H1 (cell line): ENCODE measurements around the gene RHOH. TPM values are rescaled to one million over a fixed set of nuclear protein-coding genes. Genes with fewer than 3 reads are reported as not detected.

Source experiments
- CTCF ChIA-PET: fragments of 300-600 bp; sonication (Branson Sonifier 250); formaldehyde crosslinking; loops from one replicate; lab custom pipeline; 2021; ENCODE audit not compliant: partially characterized antibody; lab: Charles Lee
- POLR2A ChIA-PET: fragments of 300-600 bp; sonication (Branson Sonifier 250); formaldehyde crosslinking; loops from one replicate; lab custom pipeline; 2021; ENCODE audit warnings: inconsistent platforms; ENCODE audit not compliant: partially characterized antibody; lab: Charles Lee
- DNase-seq, 2 experiments: peaks; one replicate each; pipeline versions ENCODE4 v3.0.0 to v3.0.0-alpha.2; 2010 to 2022; ENCODE audit warnings: low spot score in 2 of 2, low read depth in 1 of 2, mixed read lengths in 1 of 2
- FAIRE-seq: peaks from 2 replicates; lab custom pipeline; 2011; peaks lifted over from hg19 to GRCh38; lab: Jason Lieb, UNC
- H2AFZ ChIP-seq: 2 replicates; pipeline ENCODE4 v1.8.1; 2012; ENCODE audit warnings: low read length, inconsistent platforms
- H2AK5ac ChIP-seq: 2 replicates; pipeline ENCODE4 v1.6.1; 2013; ENCODE audit warnings: low read depth, low read length
- H2BK120ac ChIP-seq: replicated peaks from 2 replicates; pipeline ENCODE3; 2013; ENCODE audit warnings: low read depth, low read length, inconsistent platforms
- H2BK12ac ChIP-seq: 2 replicates; pipeline ENCODE4 v1.6.1; 2013; ENCODE audit warnings: low read depth, low read length
- H2BK15ac ChIP-seq: 2 replicates; pipeline ENCODE4 v1.6.1; 2013; ENCODE audit warnings: low read length
- H2BK20ac ChIP-seq: 2 replicates; pipeline ENCODE4 v1.6.1; 2013; ENCODE audit warnings: low read length
- H2BK5ac ChIP-seq: 2 replicates; pipeline ENCODE4 v1.6.1; 2013; ENCODE audit warnings: low read depth, low read length
- H3K14ac ChIP-seq: 2 replicates; pipeline ENCODE4 v1.6.1; 2013; ENCODE audit warnings: inconsistent platforms; ENCODE audit not compliant: insufficient read length
- H3K18ac ChIP-seq: 2 replicates; pipeline ENCODE4 v1.6.1; 2013; ENCODE audit warnings: low read length; ENCODE audit errors: extremely low read depth
- H3K23ac ChIP-seq: 2 replicates; pipeline ENCODE4 v1.6.1; 2013; ENCODE audit warnings: inconsistent platforms; ENCODE audit not compliant: insufficient read length
- H3K23me2 ChIP-seq: 2 replicates; pipeline ENCODE4 v1.6.1; 2013; ENCODE audit warnings: low read depth, low read length
- H3K27ac ChIP-seq: 2 replicates; pipeline ENCODE4 v1.6.1; 2011; ENCODE audit warnings: low read depth, low read length, inconsistent platforms
- H3K27me3 ChIP-seq, 4 experiments: replicated peaks in 1 of 4; 1 replicate in 1 of 4; 2 replicates in 3 of 4; pipeline versions ENCODE4 v1.6.1 to v1.8.1; 2011 to 2013; ENCODE audit warnings: low read length in 3 of 4, mild to moderate bottlenecking in 3 of 4, inconsistent platforms in 2 of 4, mixed read lengths in 2 of 4, moderate library complexity in 1 of 4; ENCODE audit not compliant: control insufficient read depth in 3 of 4, insufficient read depth in 3 of 4; ENCODE audit errors: extremely low read depth in 1 of 4
- H3K36me3 ChIP-seq, 4 experiments: 2 replicates each; pipeline versions ENCODE4 v1.6.1 to v1.8.1; 2011 to 2013; ENCODE audit warnings: mild to moderate bottlenecking in 4 of 4, low read length in 3 of 4, moderate library complexity in 2 of 4, control low read depth in 1 of 4, inconsistent platforms in 1 of 4; ENCODE audit not compliant: insufficient read depth in 4 of 4, control insufficient read depth in 2 of 4
- H3K4ac ChIP-seq: replicated peaks from 2 replicates; pipeline ENCODE3; 2013; ENCODE audit warnings: low read length, low read depth, mixed read lengths, inconsistent platforms; ENCODE audit not compliant: insufficient read length
- H3K4me1 ChIP-seq, 4 experiments: replicated peaks in 1 of 4; 1 replicate in 1 of 4; 2 replicates in 3 of 4; pipeline versions ENCODE4 v1.6.1 to v1.8.1; 2011 to 2013; ENCODE audit warnings: low read length in 3 of 4, inconsistent platforms in 2 of 4, mixed read lengths in 1 of 4; ENCODE audit not compliant: insufficient read depth in 4 of 4, control insufficient read depth in 3 of 4
- H3K4me2 ChIP-seq, 2 experiments: 2 replicates each; pipeline versions ENCODE4 v1.6.1 to v1.8.1; 2011 to 2013; ENCODE audit warnings: low read depth in 2 of 2, low read length in 2 of 2, control low read depth in 1 of 2, inconsistent platforms in 1 of 2, mild to moderate bottlenecking in 1 of 2; ENCODE audit not compliant: insufficient read depth in 1 of 2
- H3K4me3 ChIP-seq, 4 experiments: fragments of 200-600, 300-600 bp in 1 of 4; sonication (generic), shearing (Covaris generic), sonication (Bioruptor Twin) in 1 of 4; 2 replicates each; pipeline versions ENCODE4 v1.5.1 to v1.8.1; 2011 to 2016; ENCODE audit warnings: low read length in 4 of 4, low read depth in 3 of 4, control low read depth in 2 of 4, inconsistent platforms in 2 of 4, mild to moderate bottlenecking in 2 of 4, mixed read lengths in 1 of 4, moderate library complexity in 1 of 4; ENCODE audit not compliant: insufficient read depth in 2 of 4; ENCODE audit errors: extremely low read depth in 1 of 4
- H3K56ac ChIP-seq: replicated peaks from 2 replicates; pipeline ENCODE3; 2013; ENCODE audit warnings: low read depth, mild to moderate bottlenecking, mixed read lengths, low read length, inconsistent platforms; ENCODE audit not compliant: insufficient read length
- H3K79me1 ChIP-seq: 2 replicates; pipeline ENCODE4 v1.6.1; 2013; ENCODE audit warnings: low read depth, low read length, control low read depth
- H3K79me2 ChIP-seq, 2 experiments: 2 replicates each; pipeline versions ENCODE4 v1.6.1 to v1.8.1; 2012 to 2013; ENCODE audit warnings: low read length in 2 of 2, mild to moderate bottlenecking in 2 of 2, inconsistent platforms in 1 of 2; ENCODE audit not compliant: insufficient read depth in 2 of 2, control insufficient read depth in 1 of 2
- H3K9ac ChIP-seq, 4 experiments: replicated peaks in 1 of 4; 1 replicate in 1 of 4; 2 replicates in 3 of 4; pipeline versions ENCODE4 v1.6.1 to v1.8.1; 2011 to 2013; ENCODE audit warnings: low read depth in 3 of 4, low read length in 3 of 4, control low read depth in 2 of 4, mild to moderate bottlenecking in 2 of 4, moderate library complexity in 2 of 4, inconsistent platforms in 1 of 4; ENCODE audit errors: extremely low read depth in 1 of 4
- H3K9me3 ChIP-seq, 2 experiments: 2 replicates each; pipeline versions ENCODE4 v1.6.1 to v1.8.1; 2012 to 2013; ENCODE audit warnings: mild to moderate bottlenecking in 2 of 2, moderate library complexity in 2 of 2, control low read depth in 1 of 2, inconsistent platforms in 1 of 2, low read depth in 1 of 2, low read length in 1 of 2, mixed read lengths in 1 of 2; ENCODE audit not compliant: insufficient read depth in 2 of 2
- H4K20me1 ChIP-seq, 2 experiments: replicated peaks in 1 of 2; 2 replicates each; pipeline versions ENCODE3 to v1.8.1; 2011 to 2013; ENCODE audit warnings: inconsistent platforms in 2 of 2, low read length in 2 of 2, mild to moderate bottlenecking in 1 of 2; ENCODE audit not compliant: insufficient read depth in 2 of 2, control insufficient read depth in 1 of 2
- H4K5ac ChIP-seq: 2 replicates; pipeline ENCODE4 v1.6.1; 2013; ENCODE audit warnings: low read length, low read depth, mixed read lengths, inconsistent platforms; ENCODE audit not compliant: insufficient read length
- H4K8ac ChIP-seq: 2 replicates; pipeline ENCODE4 v1.8.0; 2013; ENCODE audit warnings: mild to moderate bottlenecking, moderate library complexity, low read length, inconsistent platforms; ENCODE audit not compliant: insufficient read depth; ENCODE audit errors: extremely low read depth
- H4K91ac ChIP-seq: replicated peaks from 2 replicates; pipeline ENCODE3; 2013; ENCODE audit warnings: low read length, mixed read lengths, inconsistent platforms; ENCODE audit not compliant: insufficient read length
- HDAC2 ChIP-seq, 2 experiments: fragments of 300-600 bp in 1 of 2; sonication (generic) in 1 of 2; IDR thresholded peaks; 2 replicates each; pipeline ENCODE4 v1.6.1; 2011 to 2012; ENCODE audit warnings: low read depth in 2 of 2, low read length in 2 of 2, mild to moderate bottlenecking in 2 of 2, moderate library complexity in 2 of 2, borderline replicate concordance in 1 of 2, inconsistent platforms in 1 of 2
- NRF1 ChIP-seq: IDR thresholded peaks from 2 replicates; pipeline ENCODE4 v1.6.1; 2011; ENCODE audit warnings: mild to moderate bottlenecking, low read depth, low read length, improper control_type of control experiment
- POU5F1 ChIP-seq: IDR thresholded peaks from 2 replicates; pipeline ENCODE4 v1.6.1; 2011; ENCODE audit warnings: low read depth, mild to moderate bottlenecking, low read length, moderate library complexity
- SRF ChIP-seq: IDR thresholded peaks from 2 replicates; pipeline ENCODE4 v1.6.1; 2011; ENCODE audit warnings: mild to moderate bottlenecking, low read depth, low read length, moderate library complexity
- WGBS, 2 experiments: shearing (Covaris generic) in 1 of 2; methylation state at CpG; one replicate each; pipeline versions ENCODE4 v1.1.6 to v1.1.7; 2013 to 2015; ENCODE audit warnings: low lambda C conversion rate in 2 of 2, mixed read lengths in 2 of 2, inconsistent platforms in 1 of 2, low coverage in 1 of 2, missing lambda C conversion rate in 1 of 2; ENCODE audit not compliant: insufficient replicate concordance in 2 of 2, insufficient coverage in 1 of 2, insufficient read length in 1 of 2; ENCODE audit errors: extremely low coverage in 1 of 2, missing lambda C conversion rate in 1 of 2; 5-methylcytosine and 5-hydroxymethylcytosine counted together
- polyA plus RNA-seq, 7 experiments: library from polyadenylated mRNA; depleted of rRNA in 3 of 7; stranded (reverse) in 5 of 7; unstranded in 2 of 7; fragments of >200 nt in 5 of 7; fragments of 200-250 nt in 2 of 7; gene quantifications; 1 replicate in 5 of 7; 2 replicates in 1 of 7; 4 replicates in 1 of 7; pipeline versions ENCODE4 v1.2.1 to v1.2.3, GENCODE V29; 2011 to 2013; ENCODE audit warnings: missing spikeins in 2 of 7, mixed read lengths in 2 of 7
- total RNA-seq: library from RNA; stranded (reverse); fragmentation: NEBNext Ultra II Directional; extraction: Animal tissue kit (Norgen Biotek cat#: 25700); gene quantifications from 2 replicates; pipeline ENCODE4 v1.2.1, GENCODE V29; 2021
- TF ChIP-seq, protein P1 (sequence below): IDR thresholded peaks from 2 replicates; pipeline ENCODE4 v1.6.1; 2012; ENCODE audit warnings: inconsistent platforms
- TF ChIP-seq, protein P2 (sequence below), 3 experiments: IDR thresholded peaks; 1 replicate in 2 of 3; 2 replicates in 1 of 3; pipeline versions ENCODE4 v1.5.1 to v1.6.1; 2011; ENCODE audit warnings: low read length in 3 of 3, mild to moderate bottlenecking in 3 of 3, inconsistent platforms in 2 of 3, low read depth in 1 of 3, moderate library complexity in 1 of 3; ENCODE audit not compliant: insufficient read depth in 1 of 3; ENCODE audit errors: control extremely low read depth in 1 of 3
- TF ChIP-seq, protein P3 (sequence below): IDR thresholded peaks from 2 replicates; pipeline ENCODE4 v1.6.1; 2011; ENCODE audit warnings: low read length, improper control_type of control experiment

The RHOH gene
- total and polyA plus RNA-seq, 2 of the 8 experiments (the other 6 are each of a cell fraction or from before 2014, with no cell fraction given), result 5.9 to 6.9 TPM

DNA sequence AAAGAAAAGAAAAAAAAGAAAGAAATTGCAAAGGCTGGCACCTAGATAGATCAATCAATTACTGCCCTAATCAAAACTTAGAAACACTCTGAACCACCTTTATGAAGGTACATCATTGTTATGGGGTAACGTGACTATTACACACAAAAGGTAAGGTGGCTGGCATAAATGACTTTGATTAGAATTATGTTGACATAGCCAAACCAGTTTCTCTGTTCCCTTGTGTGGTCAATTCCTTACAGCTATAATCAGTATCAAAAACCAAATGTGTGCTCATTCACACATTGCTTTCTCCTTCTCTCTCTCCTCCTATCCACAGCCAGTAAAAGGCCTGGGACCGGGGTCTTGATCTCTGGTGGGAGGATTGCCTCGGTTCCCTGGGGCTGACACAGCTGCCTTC, 48.7 kb downstream of the RHOH start:
- no peak overlapping the region for H2AFZ ChIP-seq
- H3K79me1 ChIP-seq, result no peaks in the 10 kb centered on the region
- H2BK15ac ChIP-seq, result no peak overlapping the region
- POLR2A ChIA-PET, result interaction anchor here (1.3 kb wide), 1 partner anchor 13 kb away, joined by 3 read pairs; no protein-coding TSS in a partner anchor
- no peaks in the 10 kb centered on the region for H3K27me3 ChIP-seq
- WGBS, 2 experiments, result 64% methylated on average over 3 of the region's 3 CpGs; no CpG with 5 or more reads in 1 of the 2 experiments
- H3K4me3 ChIP-seq, result no peak overlapping the region
- no peak overlapping the region for H2BK120ac ChIP-seq
- no peak for FAIRE-seq
- no peak overlapping the region for H3K23ac ChIP-seq
- TF ChIP-seq POU5F1, result no peak
- TF ChIP-seq, protein P1, sequence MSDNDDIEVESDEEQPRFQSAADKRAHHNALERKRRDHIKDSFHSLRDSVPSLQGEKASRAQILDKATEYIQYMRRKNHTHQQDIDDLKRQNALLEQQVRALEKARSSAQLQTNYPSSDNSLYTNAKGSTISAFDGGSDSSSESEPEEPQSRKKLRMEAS, result no peak
- no peak for TF ChIP-seq HDAC2 (IDR thresholded peaks at IDR 0.05; ENCODE audit: borderline replicate concordance in 1 of 2, low read depth in 2 of 2, low read length in 2 of 2)
- TF ChIP-seq, protein P2, sequence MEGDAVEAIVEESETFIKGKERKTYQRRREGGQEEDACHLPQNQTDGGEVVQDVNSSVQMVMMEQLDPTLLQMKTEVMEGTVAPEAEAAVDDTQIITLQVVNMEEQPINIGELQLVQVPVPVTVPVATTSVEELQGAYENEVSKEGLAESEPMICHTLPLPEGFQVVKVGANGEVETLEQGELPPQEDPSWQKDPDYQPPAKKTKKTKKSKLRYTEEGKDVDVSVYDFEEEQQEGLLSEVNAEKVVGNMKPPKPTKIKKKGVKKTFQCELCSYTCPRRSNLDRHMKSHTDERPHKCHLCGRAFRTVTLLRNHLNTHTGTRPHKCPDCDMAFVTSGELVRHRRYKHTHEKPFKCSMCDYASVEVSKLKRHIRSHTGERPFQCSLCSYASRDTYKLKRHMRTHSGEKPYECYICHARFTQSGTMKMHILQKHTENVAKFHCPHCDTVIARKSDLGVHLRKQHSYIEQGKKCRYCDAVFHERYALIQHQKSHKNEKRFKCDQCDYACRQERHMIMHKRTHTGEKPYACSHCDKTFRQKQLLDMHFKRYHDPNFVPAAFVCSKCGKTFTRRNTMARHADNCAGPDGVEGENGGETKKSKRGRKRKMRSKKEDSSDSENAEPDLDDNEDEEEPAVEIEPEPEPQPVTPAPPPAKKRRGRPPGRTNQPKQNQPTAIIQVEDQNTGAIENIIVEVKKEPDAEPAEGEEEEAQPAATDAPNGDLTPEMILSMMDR (IDR thresholded peaks at IDR 0.05; ENCODE audit: control extremely low read depth in 1 of 3, insufficient read depth in 1 of 3, low read depth in 1 of 3, low read length in 3 of 3), result no peak
- TF ChIP-seq, protein P3, sequence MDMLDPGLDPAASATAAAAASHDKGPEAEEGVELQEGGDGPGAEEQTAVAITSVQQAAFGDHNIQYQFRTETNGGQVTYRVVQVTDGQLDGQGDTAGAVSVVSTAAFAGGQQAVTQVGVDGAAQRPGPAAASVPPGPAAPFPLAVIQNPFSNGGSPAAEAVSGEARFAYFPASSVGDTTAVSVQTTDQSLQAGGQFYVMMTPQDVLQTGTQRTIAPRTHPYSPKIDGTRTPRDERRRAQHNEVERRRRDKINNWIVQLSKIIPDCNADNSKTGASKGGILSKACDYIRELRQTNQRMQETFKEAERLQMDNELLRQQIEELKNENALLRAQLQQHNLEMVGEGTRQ, result no peak
- no peak for TF ChIP-seq NRF1
- no peak for TF ChIP-seq SRF
- H2BK20ac ChIP-seq, result no peak overlapping the region; the same call in 1 of the 2 replicates
- H3K4me2 ChIP-seq, result no peak overlapping the region
- no peaks in the 10 kb centered on the region; a peak in 2 of 7 replicates for H3K4me1 ChIP-seq
- H3K18ac ChIP-seq, result no peak overlapping the region
- no peak overlapping the region for H2BK12ac ChIP-seq
- H3K79me2 ChIP-seq, result no peaks in the 10 kb centered on the region
- no peak for DNase-seq
- no peaks in the 10 kb centered on the region for H4K20me1 ChIP-seq
- no peaks in the 10 kb centered on the region for H3K23me2 ChIP-seq
- CTCF ChIA-PET, result interaction anchor here (0.7 to 1.8 kb wide), 12 partner anchors 9 to 94 kb away, joined by 3 to 11 read pairs (median 4); no protein-coding TSS in a partner anchor
- H3K14ac ChIP-seq, result no peak overlapping the region
- H4K5ac ChIP-seq, result no peak overlapping the region
- no peak overlapping the region for H2BK5ac ChIP-seq
- no peak overlapping the region for H4K91ac ChIP-seq
- H3K9ac ChIP-seq, result no peak overlapping the region
- H3K36me3 ChIP-seq, result no peaks in the 10 kb centered on the region; a peak in 1 of 8 replicates
- H3K27ac ChIP-seq, result no peak overlapping the region
- no peaks in the 10 kb centered on the region for H3K9me3 ChIP-seq
- H4K8ac ChIP-seq, result no peak overlapping the region
- no peak overlapping the region for H3K56ac ChIP-seq
- no peak overlapping the region for H2AK5ac ChIP-seq
- no peak overlapping the region for H3K4ac ChIP-seq
